ENCODE data around the gene FOXN3. TPM values are rescaled to one million over a fixed set of nuclear protein-coding genes. Genes with fewer than 3 reads are reported as not detected.
A peak's percentile ranks its signal among the peaks of the same experiment; 100 is the strongest.

The FOXN3 gene
- total RNA-seq = 131 and 135 TPM in 2 replicates

- H3K36me3 Mint-ChIP-seq (ENCODE audit: low read depth) = peaks cover 49% of the 10 kb centered on the region
- DNase-seq (ENCODE audit: low spot score) = peak; percentile 81
- no peaks in the 10 kb centered on the region for H3K9me3 Mint-ChIP-seq
- H3K4me3 Mint-ChIP-seq (ENCODE audit: low read depth) = peak within 1 kb of the TSS; percentile 93
- H3K27me3 Mint-ChIP-seq (ENCODE audit: low read depth) = no peaks in the 10 kb centered on the region
- peak within 1 kb of the TSS; percentile 93 for H3K27ac Mint-ChIP-seq
- H3K4me1 Mint-ChIP-seq (ENCODE audit: low read depth) = peaks cover 50% of the 10 kb centered on the region
- intact Hi-C loops (cut with micrococcal nuclease) = loop anchor here (1.0 to 10.0 kb wide), 12 partner anchors 52 to 538 kb away; partner anchors contain the start of genes EFCAB11 and TDP1
Measured at GRCh38 chr14:89417091-89417464, at the start of gene FOXN3. Gene FOXN3, minus strand, starts transcription at chr14:89417233. Its CDS starts 4,757 bp downstream, at chr14:89412476.

GRCh38 chr14:89466484-89466883 is 49.5 kb upstream of the FOXN3 start:
- Mint-ChIP-seq H3K4me1 (ENCODE audit: low read depth) (peaks cover 17% of the 10 kb centered on the region), H3K4me3 (ENCODE audit: low read depth) (no peak overlapping the region)
- no peak for DNase-seq (ENCODE audit: low spot score)

GRCh38 chr14:89465876-89466275 is 48.8 kb upstream of the FOXN3 start:
- peaks cover 5% of the 10 kb centered on the region for H3K9me3 Mint-ChIP-seq
- peaks cover 48% of the 10 kb centered on the region for H3K36me3 Mint-ChIP-seq (ENCODE audit: low read depth)
- no peaks in the 10 kb centered on the region for H3K27me3 Mint-ChIP-seq (ENCODE audit: low read depth)
- DNase-seq (ENCODE audit: low spot score) = no peak
- intact Hi-C loops (cut with micrococcal nuclease) = no loop called here
- peaks cover 17% of the 10 kb centered on the region for H3K4me1 Mint-ChIP-seq (ENCODE audit: low read depth)
- no peak overlapping the region for H3K27ac Mint-ChIP-seq
- no peak overlapping the region for H3K4me3 Mint-ChIP-seq (ENCODE audit: low read depth)

More at GRCh38 chr14:89466484-89466883, 49.5 kb upstream of the FOXN3 start:
- peaks cover 5% of the 10 kb centered on the region for H3K9me3 Mint-ChIP-seq
- H3K27me3 Mint-ChIP-seq (ENCODE audit: low read depth) = no peaks in the 10 kb centered on the region
- intact Hi-C loops (cut with micrococcal nuclease) = no loop called here
- H3K27ac Mint-ChIP-seq = peak overlapping the region; percentile 31
- H3K36me3 Mint-ChIP-seq (ENCODE audit: low read depth) = peaks cover 45% of the 10 kb centered on the region

- Mint-ChIP-seq H3K4me3 (ENCODE audit: low read depth) (no peak overlapping the region), H3K27ac (no peak overlapping the region), H3K4me1 (ENCODE audit: low read depth) (peaks cover 10% of the 10 kb centered on the region), H3K9me3 (peaks cover 5% of the 10 kb centered on the region), H3K27me3 (ENCODE audit: low read depth) (no peaks in the 10 kb centered on the region), H3K36me3 (ENCODE audit: low read depth) (peaks cover 22% of the 10 kb centered on the region)
- DNase-seq (ENCODE audit: low spot score) = no peak
- intact Hi-C loops (cut with micrococcal nuclease) = no loop called here
Measured at GRCh38 chr14:89461256-89461655, 44.2 kb upstream of the FOXN3 start.

- intact Hi-C loops (cut with micrococcal nuclease) = no loop called here
- Mint-ChIP-seq H3K27me3 (ENCODE audit: low read depth) (no peaks in the 10 kb centered on the region), H3K4me1 (ENCODE audit: low read depth) (peaks cover 13% of the 10 kb centered on the region), H3K27ac (no peak overlapping the region), H3K9me3 (no peaks in the 10 kb centered on the region), H3K36me3 (ENCODE audit: low read depth) (peaks cover 8% of the 10 kb centered on the region), H3K4me3 (ENCODE audit: low read depth) (no peak overlapping the region)
- DNase-seq (ENCODE audit: low spot score) = no peak
Measured at GRCh38 chr14:89458713-89459420, 41.8 kb upstream of the FOXN3 start.

GRCh38 chr14:89457007-89457406 is 40.0 kb upstream of the FOXN3 start:
- no peak overlapping the region for H3K4me3 Mint-ChIP-seq (ENCODE audit: low read depth)
- H3K36me3 Mint-ChIP-seq (ENCODE audit: low read depth) = peaks cover 5% of the 10 kb centered on the region
- DNase-seq (ENCODE audit: low spot score) = no peak
- H3K4me1 Mint-ChIP-seq (ENCODE audit: low read depth) = peaks cover 13% of the 10 kb centered on the region
- H3K9me3 Mint-ChIP-seq = no peaks in the 10 kb centered on the region
- intact Hi-C loops (cut with micrococcal nuclease) = no loop called here
- H3K27me3 Mint-ChIP-seq (ENCODE audit: low read depth) = no peaks in the 10 kb centered on the region
- no peak overlapping the region for H3K27ac Mint-ChIP-seq

- peaks cover 13% of the 10 kb centered on the region for H3K4me1 Mint-ChIP-seq (ENCODE audit: low read depth)
- H3K27ac Mint-ChIP-seq = no peak overlapping the region
- intact Hi-C loops (cut with micrococcal nuclease) = no loop called here
- H3K27me3 Mint-ChIP-seq (ENCODE audit: low read depth) = no peaks in the 10 kb centered on the region
- DNase-seq (ENCODE audit: low spot score) = no peak
- no peaks in the 10 kb centered on the region for H3K36me3 Mint-ChIP-seq (ENCODE audit: low read depth)
- H3K9me3 Mint-ChIP-seq = no peaks in the 10 kb centered on the region
- H3K4me3 Mint-ChIP-seq (ENCODE audit: low read depth) = no peak overlapping the region
Measured at GRCh38 chr14:89455412-89455811, 38.4 kb upstream of the FOXN3 start.

- Mint-ChIP-seq H3K9me3 (no peaks in the 10 kb centered on the region), H3K4me3 (ENCODE audit: low read depth) (no peak overlapping the region), H3K36me3 (ENCODE audit: low read depth) (no peaks in the 10 kb centered on the region), H3K27me3 (ENCODE audit: low read depth) (no peaks in the 10 kb centered on the region), H3K27ac (no peak overlapping the region), H3K4me1 (ENCODE audit: low read depth) (peaks cover 13% of the 10 kb centered on the region)
- intact Hi-C loops (cut with micrococcal nuclease) = no loop called here
- DNase-seq (ENCODE audit: low spot score) = no peak
Measured at GRCh38 chr14:89454996-89455395, 38.0 kb upstream of the FOXN3 start.

- no peaks in the 10 kb centered on the region for H3K9me3 Mint-ChIP-seq
- peaks cover 23% of the 10 kb centered on the region for H3K4me1 Mint-ChIP-seq (ENCODE audit: low read depth)
- no peak overlapping the region for H3K27ac Mint-ChIP-seq
- H3K27me3 Mint-ChIP-seq (ENCODE audit: low read depth) = no peaks in the 10 kb centered on the region
- intact Hi-C loops (cut with micrococcal nuclease) = no loop called here
- no peak for DNase-seq (ENCODE audit: low spot score)
- no peak overlapping the region for H3K4me3 Mint-ChIP-seq (ENCODE audit: low read depth)
- H3K36me3 Mint-ChIP-seq (ENCODE audit: low read depth) = peaks cover 3% of the 10 kb centered on the region
Measured at GRCh38 chr14:89452281-89452680, 35.2 kb upstream of the FOXN3 start.

- H3K27me3 Mint-ChIP-seq (ENCODE audit: low read depth) = no peaks in the 10 kb centered on the region
- DNase-seq (ENCODE audit: low spot score) = no peak
- H3K9me3 Mint-ChIP-seq = no peaks in the 10 kb centered on the region
- H3K4me1 Mint-ChIP-seq (ENCODE audit: low read depth) = peaks cover 26% of the 10 kb centered on the region
- peaks cover 6% of the 10 kb centered on the region for H3K36me3 Mint-ChIP-seq (ENCODE audit: low read depth)
- H3K27ac Mint-ChIP-seq = no peak overlapping the region
- no peak overlapping the region for H3K4me3 Mint-ChIP-seq (ENCODE audit: low read depth)
- intact Hi-C loops (cut with micrococcal nuclease) = no loop called here
Measured at GRCh38 chr14:89451229-89451628, 34.2 kb upstream of the FOXN3 start.

GRCh38 chr14:89447182-89447944 is 30.3 kb upstream of the FOXN3 start:
- DNase-seq (ENCODE audit: low spot score) = no peak
- peaks cover 20% of the 10 kb centered on the region for H3K36me3 Mint-ChIP-seq (ENCODE audit: low read depth)
- H3K27me3 Mint-ChIP-seq (ENCODE audit: low read depth) = no peaks in the 10 kb centered on the region
- H3K27ac Mint-ChIP-seq = peak overlapping the region; percentile 58
- peaks cover 52% of the 10 kb centered on the region for H3K4me1 Mint-ChIP-seq (ENCODE audit: low read depth)
- intact Hi-C loops (cut with micrococcal nuclease) = no loop called here
- peaks cover 4% of the 10 kb centered on the region for H3K9me3 Mint-ChIP-seq
- H3K4me3 Mint-ChIP-seq (ENCODE audit: low read depth) = no peak overlapping the region

GRCh38 chr14:89445273-89445973 is 28.4 kb upstream of the FOXN3 start:
- Mint-ChIP-seq H3K27me3 (ENCODE audit: low read depth) (no peaks in the 10 kb centered on the region), H3K4me1 (ENCODE audit: low read depth) (peaks cover 55% of the 10 kb centered on the region), H3K27ac (peak overlapping the region; percentile 82), H3K36me3 (ENCODE audit: low read depth) (peaks cover 28% of the 10 kb centered on the region), H3K4me3 (ENCODE audit: low read depth) (no peak overlapping the region), H3K9me3 (peaks cover 4% of the 10 kb centered on the region)
- intact Hi-C loops (cut with micrococcal nuclease) = loop anchor here (1.0 to 2.0 kb wide), 2 partner anchors 23 to 65 kb away; no protein-coding TSS in a partner anchor
- DNase-seq (ENCODE audit: low spot score) = peak; percentile 18

All from activated T-helper 2 cell treated with anti-CD3 and anti-CD28 coated beads, Interferon-gamma antibody, Interleukin-2, Interleukin-4, amounts not matched to agents 10 μg/mL and 5 μg/mL and 100 μg/mL, durations not matched to agents 14 hours and 24 hours and 36 hours (primary cell).